Right hindlimb (tissue), 1 donor: ENCODE measurements around the gene MYBPH.

Source experiments
- DNase-seq: peaks from one replicate; pipeline ENCODE4 v3.0.0-alpha.2; 2018

The MYBPH gene

DNA sequence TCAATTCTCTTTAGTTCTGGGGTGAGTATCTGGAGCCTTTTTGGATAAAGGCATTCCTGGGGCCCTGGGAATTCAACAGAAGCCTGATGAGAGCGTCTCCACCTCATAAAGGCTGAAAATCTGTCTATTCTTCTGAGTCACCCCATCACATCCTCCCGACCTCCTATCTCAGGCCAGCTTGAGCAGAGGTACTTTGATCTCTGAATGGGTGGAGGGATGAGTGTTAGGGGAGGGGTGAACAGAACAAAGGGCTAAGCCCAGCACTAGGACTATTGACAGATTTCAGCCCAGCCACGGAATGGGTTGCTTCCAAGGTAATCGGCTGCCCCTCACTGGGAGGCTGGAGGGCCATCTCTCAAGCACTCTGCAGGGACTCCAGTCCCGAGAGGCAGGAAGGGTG lies 2.5 kb upstream of the MYBPH start:
- DNase-seq, result no peak

DNA sequence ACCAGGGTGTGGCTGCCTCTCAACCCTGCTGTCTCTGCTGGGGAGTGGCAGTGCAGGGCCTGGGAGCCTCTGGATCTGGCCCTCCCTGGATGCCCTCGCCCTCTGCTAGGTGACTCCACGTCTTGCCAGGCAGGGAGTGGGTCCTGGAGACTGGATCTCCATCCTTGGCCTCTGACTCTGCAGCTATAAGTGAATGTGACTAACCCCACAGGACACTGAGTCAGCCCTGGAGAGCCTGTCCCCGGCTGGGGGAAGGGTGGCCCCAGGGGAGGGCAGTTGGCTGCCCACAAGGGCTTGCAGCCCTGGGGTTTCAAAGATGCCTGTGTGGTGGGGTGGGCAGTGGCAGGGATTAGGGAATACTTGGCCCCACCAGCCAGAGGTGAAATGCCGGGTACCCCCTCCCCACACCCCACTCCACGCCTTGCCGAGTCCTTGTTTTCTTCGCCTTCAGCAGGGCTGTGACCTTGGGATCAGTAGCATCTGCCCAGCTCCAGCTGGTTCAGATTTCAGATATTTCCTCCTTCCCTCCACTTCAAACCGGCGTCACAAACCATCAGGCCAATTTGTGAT lies 1.9 kb upstream of the MYBPH start:
- no peak for DNase-seq

DNA sequence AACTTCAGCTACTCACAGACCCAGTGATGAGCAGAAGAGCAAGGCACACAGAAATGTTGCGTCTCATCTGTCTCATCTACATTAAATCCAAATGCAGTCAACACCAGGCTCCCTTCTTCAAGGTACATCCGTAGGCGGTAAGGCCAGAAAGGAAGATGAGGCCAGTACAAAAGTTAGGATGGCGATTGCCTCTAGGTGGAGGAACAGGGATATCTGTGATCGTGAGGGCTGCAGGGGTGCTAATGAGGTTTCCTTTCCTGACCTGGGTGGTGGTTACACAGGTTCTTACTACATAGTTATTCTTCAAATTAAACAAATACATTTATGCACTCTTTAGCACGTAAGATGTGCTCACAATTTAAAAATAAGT lies 1.4 kb upstream of the MYBPH start:
- no peak for DNase-seq

DNA sequence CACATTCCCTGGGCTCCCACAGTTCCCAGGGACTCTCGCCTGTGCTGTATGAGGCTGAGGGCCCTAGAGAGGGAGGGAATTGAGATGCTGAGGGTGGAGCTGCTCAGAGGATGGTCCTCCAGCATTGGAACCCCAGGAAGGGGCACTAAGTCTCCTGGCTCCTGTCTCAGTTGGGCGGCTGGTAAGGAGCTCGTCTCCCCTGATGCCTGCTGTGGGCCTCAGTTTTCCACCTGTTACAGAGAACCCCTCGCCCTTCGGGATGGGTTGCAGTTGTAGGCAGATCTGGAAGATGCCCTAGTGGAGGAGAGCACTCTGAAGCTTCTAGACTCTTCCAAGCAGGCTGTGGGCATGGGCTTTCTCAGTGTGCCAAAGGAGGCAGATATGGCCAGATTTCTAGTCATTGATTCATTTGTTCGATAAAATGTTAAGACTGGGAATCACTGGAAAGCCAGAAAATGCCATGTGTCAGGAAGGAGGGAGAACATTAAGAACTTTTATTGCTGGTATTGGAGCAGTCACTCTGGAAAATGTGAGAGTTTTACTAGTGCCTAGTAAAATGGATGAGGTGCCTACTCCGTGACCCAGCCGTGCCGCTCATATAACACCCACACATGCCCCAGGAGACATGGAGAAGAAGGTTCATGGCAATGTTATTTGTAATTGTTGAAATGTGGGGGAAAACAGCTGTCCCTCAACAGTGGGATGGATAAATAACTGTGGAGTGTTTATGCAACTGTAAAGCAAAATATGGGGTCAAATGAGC lies 828 bp upstream of the MYBPH start:
- no peak for DNase-seq

DNA sequence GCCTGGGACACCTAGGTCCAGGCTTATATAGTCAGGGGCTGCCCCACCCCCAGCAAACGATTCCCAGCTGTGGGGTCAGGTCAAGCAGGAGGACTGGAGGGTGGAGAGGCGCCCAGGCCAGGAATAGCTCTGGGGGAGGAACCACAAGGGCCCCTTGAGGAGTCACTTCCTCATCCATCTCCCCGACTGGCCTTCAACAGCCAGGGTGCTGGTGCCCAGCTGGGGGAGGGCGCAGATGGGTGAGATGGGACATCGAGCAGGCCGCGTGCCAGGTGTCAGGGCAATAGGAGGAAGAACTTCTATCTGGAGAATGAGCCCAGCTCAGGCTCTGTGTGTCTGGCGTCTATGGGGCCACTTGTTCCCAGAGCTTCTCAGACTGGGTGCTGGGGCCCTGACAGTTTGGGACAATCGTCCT lies 208 bp upstream of the MYBPH start:
- DNase-seq, result peak; percentile 52

DNA sequence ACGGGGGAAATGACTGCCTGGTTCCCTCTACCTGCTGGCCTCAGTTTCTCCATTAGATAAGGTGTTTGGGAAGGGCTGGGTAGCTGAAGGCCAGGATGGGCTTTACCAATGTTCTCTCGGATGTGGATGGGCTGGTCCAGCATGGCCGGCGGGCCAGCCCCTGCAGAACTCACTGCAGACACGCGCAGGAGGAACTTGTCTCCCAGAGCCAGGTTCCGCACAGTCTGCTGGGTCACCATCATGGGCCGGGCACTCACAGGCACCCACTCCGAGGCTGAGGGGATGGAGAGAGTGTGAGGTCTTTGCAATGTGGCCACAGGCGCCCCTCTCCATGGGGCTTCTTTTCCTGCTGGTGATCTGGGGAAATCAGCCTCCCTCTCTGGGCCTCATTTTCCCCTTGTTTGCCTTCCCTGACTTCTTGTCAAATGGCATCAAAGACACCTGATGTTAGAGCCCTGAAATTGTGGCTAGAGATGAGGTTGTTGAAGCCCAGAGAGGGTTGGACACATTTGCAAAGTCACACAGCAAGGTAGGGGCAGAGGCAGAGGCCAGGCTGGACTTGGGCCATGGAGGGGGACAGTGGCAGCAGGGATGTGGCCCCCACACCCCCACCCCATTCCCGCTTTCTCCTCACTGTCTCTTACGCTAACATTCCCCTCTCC lies 1.2 kb downstream of the MYBPH start:
- no peak for DNase-seq

DNA sequence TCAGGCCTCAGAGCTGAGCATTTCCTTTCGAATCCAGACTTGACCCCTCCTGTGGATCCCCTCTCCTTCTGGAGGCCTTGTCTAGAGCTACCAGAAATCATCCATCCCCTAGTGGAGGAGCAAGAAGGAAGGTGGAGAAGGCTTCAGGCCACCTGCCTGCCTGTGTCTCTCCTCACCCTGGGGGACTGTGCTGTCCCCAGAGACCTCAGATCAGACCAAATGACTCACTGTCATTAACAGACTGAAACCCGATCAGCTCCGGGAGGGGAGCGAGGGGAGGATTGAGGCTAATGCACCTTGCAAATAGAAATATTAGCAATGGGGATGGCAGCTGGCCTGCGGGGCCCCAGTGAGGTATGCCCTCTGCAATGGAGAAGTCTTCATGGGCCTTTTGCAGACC lies 2.1 kb downstream of the MYBPH start:
- no peak for DNase-seq

DNA sequence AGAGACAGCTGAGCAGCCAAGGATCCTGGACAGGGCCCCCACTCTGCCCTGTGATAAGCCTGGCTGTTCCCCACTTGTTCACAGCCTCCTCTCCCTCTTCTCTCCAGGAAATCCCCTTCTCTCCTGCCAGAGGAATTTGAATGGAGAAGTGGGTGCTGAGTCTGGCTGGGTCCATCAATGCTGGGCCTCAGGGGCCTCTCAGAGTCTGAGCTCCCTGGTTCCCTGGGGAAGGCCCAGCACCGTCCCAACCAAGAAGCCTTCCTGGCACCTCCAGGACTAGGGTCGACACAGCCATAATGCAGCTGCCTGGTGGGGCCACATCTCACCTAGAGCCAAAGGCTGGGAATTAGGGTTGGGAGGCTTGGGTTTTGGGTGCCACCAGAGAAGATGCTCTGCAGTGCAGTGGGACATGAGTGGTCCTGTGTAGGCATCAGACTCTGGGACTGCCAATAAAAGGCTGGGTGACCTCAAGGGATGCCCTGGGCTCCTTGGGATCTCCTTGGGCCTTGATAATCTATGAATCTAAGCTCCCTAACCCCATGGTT lies 2.5 kb downstream of the MYBPH start:
- no peak for DNase-seq

DNA sequence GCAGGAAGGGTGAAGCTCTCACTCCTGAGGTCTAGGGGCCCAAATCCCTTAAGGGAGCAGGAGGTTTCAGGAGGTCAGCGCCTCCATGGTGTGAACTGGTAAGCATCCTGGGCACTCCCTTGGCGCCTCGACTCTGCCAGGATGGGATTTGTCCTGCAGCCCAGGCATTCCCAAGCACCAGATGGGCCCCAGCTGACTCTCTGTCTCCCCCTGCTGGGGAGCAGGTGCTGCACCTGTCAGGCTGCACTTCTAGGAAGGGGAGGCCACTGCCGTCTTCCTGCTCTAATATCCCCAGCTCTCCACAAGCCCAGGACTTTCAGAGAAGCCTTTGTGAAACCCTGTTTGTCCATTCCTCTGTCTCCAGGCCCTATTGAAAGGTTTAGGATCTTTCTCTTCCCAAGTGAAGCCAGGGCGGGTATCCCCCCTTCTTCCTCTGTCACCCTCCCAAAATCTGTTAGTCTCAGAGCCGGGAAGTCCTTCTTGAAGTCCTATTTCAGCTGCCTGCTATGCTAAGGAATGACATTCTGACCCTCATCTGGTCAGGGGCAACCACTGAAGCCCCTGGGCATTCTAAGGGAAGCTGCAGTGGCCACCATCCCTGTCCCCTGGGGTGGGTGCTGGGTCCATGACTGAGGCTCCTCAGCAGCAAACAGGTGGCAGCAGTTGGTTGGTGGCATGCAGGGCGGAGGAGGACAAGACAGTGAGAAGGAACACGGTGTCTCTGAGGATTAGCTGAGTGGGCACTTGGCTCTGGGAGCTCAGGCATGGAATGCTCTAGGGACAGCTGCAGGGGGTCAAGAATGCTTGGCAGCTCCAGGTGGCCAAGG lies 3.2 kb downstream of the MYBPH start:
- peak; percentile 62 for DNase-seq

DNA sequence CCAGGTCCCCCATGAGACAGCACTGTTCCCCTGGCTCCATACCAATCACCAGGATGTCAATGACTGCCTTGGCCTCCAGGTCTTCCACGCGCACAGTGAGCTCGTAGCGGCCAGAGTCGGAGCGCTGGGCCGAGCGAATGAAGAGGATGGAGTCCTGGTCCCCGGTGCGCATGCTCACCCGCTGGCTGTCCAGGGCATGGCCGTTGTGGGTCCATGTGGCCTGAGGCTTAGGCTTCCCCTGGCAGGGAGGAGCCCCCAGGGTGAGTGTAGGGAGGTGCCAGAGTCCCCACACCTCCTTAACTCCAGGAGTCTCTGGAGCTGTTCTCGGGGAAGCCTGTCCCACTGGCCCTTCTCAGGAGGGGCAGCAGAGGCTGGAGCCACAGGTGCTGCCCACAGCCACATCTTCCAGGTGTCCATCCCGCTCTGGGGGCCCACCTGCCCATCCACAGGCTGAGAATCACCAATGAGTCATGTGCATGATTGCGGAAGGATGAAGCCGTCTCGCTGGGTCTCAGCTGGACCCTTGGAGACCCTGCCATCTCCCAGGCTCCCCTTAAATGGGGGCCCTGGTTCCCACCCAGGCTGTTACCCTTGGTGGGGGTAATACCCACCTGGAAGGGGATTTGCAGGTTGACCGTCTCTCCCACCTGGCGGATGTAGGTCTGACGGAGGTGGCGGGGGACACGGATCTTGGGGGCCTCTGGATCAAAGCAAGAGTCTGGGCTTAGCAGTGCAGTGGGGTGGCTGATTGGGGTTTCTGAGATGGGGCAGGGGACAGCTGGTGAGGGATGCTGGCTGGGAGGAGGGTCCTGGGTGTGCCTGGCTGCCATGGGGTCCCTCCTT lies 4.1 kb downstream of the MYBPH start:
- DNase-seq, result no peak

DNA sequence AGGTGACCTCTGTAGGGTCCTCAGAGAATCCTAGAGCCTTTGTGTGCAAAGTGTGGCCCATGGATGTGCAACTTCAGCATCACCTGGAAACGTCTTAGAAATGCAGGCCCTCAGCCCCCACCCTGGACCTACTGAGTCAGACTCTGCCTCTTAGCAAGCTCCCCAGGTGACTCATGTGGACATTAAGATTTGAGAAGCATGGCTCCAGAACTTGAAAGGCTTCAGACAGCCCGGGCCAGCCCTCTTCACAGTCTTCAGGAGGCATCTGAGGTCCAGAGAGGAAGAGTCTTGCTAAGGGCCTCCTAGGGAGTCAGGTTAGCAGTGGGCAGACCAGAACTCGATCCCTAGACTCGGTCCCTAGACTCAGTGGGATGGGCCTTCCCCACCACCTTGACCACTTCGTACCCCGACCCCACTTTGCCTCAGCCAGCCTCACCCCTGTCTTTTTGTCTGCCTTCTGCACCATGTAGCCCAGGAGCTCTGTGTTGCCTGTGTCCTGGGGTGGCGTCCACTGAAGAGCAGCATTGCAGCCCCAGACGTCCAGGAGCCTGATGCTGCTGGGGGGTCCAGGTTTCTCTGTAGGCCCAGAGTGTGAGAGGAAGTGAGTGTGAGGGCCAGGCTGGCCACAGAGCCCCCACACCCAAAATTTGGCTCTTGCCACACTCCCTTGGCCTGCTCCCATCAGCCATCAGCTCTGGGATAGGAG lies 4.8 kb downstream of the MYBPH start:
- DNase-seq, result no peak

DNA sequence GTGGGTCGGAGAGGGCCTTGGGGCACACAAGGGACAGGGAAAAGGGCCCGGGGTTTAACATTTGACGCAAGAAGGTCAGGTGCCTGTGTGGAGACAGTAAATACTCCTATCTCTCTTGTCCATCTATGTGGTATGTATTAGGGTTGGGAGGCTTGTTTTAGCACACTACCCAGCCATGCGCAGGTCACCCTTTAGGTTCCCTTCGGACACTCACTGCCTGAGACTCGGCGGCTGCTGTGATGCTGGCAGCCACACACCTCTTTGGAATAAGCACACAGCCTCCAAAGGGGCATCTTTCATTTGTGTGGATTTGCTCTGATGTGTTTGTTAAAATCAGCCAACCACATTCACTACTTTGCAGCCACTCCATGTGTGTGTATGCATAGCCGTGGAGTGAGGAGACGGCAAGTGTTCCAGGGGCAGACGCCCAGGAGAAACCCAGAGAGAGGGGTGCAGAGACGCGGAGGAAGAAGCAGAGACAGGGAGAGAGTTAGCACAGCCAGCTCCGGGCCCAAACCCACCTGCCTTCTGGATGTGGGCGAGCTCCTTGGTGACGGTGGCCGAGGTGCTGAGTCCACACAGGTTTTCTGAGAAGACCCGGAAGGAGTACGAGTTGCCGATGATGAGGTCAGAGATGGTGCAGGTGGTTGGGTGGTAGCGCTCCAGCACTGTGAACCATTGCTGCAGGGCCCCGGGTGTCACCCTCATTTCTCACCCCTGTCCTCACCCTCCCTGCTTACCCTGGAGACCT lies 5.7 kb downstream of the MYBPH start:
- no peak for DNase-seq

DNA sequence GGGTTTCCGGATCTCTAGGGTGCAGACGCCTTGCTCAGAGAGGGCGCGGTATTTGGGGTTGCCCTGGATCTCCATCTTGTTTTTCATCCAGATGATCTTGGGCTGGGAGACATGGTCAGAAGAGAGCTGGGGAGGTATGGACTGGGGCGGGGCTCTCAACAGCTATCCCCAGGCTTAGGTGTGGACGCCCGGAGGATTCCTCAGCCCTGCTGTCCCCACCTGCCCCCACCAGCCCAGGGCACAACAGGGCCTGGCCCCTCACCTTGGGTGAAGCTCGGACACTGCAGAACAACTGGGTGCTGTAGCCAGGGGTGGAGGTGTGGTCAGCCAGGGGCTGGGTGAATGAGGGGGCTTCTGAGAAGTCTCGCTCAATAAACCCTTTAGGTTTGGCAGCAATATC lies 6.6 kb downstream of the MYBPH start:
- no peak for DNase-seq

DNA sequence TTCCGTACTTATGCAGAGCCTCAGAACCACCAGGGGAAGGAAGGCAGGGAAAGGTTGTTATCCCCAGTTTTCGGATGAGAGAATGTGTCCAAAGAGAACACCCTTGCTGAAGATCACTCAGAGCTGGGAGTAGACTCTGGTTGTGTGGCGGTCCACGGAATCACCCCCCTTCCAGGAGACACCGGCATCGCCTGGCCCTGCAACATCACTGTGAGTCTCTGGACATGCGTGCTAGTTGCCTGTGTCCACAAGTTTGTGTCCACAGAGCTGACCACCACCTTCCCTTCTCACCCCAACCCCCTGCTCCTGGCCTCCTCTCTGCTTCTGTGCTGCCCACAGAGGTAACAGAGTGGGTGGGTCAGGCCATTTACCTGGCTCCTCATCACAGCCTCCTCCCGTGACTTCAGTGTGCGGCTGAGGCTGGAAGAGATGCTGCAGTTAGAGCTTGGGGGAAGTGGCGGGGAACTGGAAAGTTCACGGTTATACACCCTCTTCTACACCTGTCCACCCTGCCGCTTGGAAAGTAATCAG lies 7.3 kb downstream of the MYBPH start:
- DNase-seq, result no peak

DNA sequence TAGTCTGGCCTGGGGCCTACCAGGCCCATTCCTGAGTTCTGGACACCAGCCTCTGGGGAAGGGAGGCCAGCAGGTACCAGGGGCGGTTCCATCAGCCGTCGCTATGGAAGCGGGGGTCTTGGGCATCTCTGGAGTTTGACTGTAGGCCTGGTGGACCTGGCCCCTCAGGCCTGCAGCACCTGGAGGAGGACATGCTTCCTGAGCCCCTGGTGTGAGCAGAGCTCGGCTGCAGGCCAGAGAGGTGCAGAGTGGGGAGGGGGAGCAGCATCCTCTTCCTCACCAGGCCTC lies 7.8 kb downstream of the MYBPH start:
- DNase-seq, result no peak

DNA sequence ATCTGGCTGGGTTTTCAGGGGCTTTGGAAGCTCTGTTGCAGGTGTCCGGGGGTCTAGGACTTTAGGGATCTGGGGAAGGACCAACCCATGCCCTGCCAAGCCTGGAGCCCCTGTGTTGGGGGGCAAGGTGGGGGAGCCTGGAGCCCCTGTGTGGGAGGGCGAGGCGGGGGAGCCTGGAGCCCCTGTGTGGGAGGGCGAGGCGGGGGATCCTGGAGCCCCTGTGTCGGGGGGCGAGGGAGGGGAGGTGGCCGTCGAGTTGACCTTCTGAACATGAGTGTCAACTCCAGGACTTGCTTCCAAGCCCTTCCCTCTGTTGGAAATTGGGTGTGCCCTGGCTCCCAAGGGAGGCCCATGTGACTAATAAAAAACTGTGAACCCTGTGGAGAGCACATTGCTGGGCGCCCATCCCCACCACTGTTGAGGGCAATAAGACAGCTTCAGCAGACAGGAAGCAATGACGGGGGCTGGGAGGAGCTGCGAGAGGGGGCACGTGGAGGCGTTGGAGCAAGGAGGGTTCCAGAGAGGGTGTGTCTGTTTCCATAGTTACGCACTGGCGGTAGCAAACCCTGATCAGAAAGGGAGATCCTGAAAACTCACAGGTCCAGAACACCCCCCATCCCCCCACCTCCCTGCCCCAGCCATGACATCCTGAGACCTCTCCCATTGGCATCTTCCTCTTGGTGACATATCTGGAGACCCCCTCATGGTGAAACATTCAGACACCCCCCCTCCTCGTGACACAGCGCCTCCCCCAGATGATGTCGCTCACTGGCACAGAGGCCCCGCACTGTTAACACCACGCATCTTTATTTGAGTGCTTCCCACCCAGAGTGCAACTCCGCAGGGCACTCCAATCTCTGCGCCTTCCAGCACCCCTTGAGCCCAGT lies 8.4 kb downstream of the MYBPH start:
- no peak for DNase-seq

DNA sequence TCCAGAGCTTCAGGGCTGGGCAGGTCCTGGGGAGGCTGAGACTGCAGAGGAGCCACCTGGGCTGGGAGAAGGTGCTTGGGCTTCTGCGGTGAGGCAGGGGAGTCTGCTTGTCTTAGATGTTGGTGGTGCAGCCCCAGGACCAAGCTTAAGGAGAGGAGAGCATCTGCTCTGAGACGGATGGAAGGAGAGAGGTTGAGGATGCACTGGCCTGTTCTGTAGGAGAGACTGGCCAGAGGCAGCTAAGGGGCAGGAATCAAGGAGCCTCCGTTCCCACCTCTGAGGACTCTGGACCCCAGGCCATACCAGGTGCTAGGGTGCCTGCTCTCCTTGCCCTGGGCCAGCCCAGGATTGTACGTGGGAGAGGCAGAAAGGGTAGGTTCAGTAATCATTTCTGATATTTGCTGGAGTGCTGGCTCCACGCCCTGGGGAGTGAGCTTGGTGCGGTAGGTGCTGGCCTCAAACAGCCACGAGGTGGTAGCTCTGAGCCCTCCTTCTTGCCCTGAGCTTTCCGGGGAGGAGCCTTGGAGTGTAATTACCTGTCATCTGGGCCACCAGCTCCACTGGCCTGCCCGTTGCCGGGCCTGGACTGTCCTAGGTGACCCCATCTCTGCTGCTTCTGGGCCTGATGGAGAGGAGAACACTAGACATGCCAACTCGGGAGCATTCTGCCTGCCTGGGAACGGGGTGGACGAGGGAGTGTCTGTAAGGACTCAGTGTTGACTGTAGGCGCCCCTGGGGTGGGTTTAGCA lies 9.3 kb downstream of the MYBPH start:
- DNase-seq, result no peak

DNA sequence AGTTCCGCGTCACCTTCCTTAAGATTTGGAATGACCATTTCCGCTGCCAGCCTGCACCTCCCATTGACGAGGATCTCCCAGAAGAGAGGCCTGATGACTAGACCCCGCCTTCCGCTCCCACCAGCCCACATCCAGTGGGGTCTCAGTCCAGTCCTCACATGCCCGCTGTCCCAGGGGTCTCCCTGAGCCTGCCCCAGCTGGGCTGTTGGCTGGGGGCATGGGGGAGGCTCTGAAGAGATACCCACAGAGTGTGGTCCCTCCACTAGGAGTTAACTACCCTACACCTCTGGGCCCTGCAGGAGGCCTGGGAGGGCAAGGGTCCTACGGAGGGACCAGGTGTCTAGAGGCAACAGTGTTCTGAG lies 9.8 kb downstream of the MYBPH start:
- no peak for DNase-seq
